GM08714 (cell line): Measurements from ENCODE around the gene IER3IP1.

Source experiments
- H3K4me3 ChIP-seq: fragments of 200-500 bp; sonication (Bioruptor generic); 2 replicates; pipeline ENCODE4 v1.5.1; 2014; ENCODE audit warnings: mild to moderate bottlenecking, low read length, inconsistent platforms
- ZNF274 ChIP-seq: IDR thresholded peaks from 2 replicates; pipeline ENCODE4 v1.6.1; 2012; ENCODE audit warnings: mild to moderate bottlenecking, low read depth, low read length

IER3IP1 gene

DNA sequence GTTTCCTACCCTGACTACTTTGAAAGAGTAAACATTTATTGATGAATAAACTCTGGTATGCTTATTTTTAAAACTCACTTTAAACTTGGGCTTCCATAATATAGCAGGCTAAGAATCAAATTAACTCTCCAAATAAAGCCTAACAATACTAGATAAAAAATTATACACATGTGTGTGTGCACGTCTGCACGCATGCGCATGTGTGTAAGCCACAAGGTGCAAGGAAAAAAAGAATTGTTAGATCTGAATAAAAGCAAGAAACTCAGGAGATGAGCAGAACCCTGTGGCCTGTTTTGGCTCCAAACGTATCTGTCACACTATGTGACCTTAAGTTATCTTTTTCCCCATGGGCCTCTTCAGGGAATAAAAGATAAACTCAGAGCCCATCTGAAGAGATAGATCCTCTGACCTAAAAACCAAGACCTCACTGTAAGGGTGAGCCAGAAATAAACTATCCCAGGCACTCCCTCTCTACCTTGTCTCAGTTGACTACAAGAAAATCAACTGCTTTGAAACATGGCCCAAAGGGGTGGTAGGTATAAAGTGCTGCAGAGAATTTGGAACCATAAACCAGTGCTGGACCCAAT is 32.2 kb downstream of the IER3IP1 start:
- TF ChIP-seq ZNF274: no peak
- no peak overlapping the region for H3K4me3 ChIP-seq

DNA sequence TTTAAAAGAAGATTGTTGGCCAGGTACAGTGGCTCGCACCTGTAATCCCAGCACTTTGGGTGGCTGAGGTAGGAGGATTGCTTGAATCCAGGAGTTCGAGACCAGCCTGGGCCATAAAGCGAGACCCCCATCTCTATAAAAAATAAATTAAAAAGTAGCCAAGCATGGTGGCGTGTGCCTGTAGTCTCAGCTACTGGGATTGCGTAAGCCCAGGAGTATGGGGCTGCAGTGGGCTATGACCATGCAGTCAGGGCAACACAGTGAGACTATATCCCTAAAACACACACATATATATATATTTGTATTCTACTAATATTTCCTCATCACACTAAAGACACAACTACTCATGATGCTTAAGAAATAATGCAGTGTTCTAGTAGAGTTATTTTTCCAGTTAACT is 33.0 kb downstream of the IER3IP1 start:
- no peak for TF ChIP-seq ZNF274
- H3K4me3 ChIP-seq: no peak overlapping the region

DNA sequence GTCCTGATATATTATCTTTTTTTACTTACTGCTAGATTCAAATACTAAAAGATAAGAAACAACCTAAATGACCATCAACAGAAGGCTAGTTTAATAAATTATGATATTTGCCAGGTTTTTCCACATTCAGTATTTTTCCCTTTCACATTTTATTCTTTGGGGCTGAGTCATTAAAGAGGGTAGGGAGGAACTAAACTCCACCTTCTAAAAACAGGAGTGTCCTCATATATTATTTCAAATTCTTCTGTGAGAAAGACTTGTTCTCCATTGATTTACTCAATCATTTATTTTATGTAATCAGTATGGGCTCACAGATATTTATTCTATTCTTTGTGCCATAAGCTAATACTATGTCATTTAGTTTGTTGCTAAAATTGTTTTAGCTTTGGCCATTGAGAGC is 34.9 kb downstream of the IER3IP1 start:
- H3K4me3 ChIP-seq: no peak overlapping the region
- TF ChIP-seq ZNF274: no peak

DNA sequence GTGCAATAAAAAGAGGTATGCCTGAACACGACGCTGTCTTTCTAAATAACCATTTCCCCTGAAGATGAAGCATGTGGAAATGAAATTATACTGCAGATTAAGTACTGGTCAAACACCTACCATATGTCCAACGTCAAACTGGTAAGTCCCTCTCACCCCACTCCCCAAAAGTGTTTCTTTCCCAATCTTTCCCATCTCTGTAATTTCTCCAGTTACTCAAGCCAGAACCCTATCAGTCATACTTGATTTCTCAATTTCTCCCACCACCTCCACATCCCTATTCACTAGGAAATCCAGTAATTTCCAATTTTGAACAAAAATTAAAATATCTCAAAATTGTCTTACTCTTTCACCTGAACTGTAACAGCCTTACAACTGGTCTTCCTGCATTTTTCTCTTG is 55.0 kb downstream of the IER3IP1 start:
- no peak overlapping the region for H3K4me3 ChIP-seq
- TF ChIP-seq ZNF274: no peak

DNA sequence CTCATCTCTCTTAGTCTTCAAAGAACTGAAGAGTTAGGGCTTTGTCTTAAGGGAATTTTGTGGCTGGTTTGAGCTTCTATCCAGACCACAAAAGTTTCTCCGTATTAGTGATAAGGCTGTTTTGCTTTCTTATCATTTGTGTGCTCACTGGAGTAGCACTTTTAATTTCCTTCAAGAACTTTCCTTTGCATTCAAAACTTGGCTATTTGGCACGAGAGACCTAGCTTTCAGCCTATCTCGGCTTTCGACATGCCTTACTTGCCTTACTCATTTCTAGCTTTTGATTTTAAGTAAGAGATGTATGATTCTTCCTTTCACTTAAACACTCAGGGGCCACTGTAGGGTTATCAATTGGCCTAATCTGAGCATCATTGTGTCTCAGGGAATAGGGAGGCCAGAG is 55.7 kb downstream of the IER3IP1 start:
- no peak for TF ChIP-seq ZNF274

DNA sequence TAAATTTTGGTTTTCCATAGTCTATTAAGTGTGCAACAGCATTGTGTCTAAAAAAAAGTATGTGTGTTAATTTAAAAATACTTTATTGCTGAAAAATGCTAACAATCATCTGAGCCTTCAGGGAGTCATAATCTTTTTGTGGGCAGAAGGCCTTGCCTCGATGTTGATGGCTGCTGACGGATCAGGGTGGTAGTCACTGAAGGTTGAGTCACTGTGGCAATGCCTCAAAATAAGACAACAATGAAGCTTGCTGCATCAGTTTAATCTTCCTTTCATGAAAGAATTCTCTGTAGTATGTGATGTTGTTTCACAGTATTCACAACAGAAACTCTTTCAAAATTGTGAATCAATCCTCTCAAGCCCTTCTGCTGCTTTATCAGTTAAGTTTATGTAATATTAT is 57.2 kb downstream of the IER3IP1 start:
- no peak overlapping the region for H3K4me3 ChIP-seq
- no peak for TF ChIP-seq ZNF274

More for the DNA sequence above, 55.7 kb downstream of the IER3IP1 start:
- no peak overlapping the region for H3K4me3 ChIP-seq

DNA sequence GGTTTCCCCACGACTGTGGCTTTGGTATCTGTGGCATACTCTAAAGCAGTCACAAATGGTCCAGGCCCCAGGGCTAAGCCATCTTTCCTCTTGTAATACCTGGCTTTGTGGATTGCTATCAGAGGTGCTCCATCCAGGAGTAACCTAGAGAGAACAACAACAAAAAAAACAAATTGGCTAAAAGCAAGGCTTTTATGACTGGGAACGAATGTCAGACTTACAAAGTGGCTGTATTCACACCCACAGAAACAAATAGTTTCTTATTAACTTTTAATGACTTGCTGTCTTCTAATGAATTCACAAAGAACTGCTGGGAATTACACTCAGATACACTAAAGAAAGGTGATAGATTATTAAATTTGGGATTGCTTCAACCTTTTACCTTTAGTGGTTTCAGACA is 61.0 kb downstream of the IER3IP1 start:
- H3K4me3 ChIP-seq: no peak overlapping the region
- TF ChIP-seq ZNF274: no peak

DNA sequence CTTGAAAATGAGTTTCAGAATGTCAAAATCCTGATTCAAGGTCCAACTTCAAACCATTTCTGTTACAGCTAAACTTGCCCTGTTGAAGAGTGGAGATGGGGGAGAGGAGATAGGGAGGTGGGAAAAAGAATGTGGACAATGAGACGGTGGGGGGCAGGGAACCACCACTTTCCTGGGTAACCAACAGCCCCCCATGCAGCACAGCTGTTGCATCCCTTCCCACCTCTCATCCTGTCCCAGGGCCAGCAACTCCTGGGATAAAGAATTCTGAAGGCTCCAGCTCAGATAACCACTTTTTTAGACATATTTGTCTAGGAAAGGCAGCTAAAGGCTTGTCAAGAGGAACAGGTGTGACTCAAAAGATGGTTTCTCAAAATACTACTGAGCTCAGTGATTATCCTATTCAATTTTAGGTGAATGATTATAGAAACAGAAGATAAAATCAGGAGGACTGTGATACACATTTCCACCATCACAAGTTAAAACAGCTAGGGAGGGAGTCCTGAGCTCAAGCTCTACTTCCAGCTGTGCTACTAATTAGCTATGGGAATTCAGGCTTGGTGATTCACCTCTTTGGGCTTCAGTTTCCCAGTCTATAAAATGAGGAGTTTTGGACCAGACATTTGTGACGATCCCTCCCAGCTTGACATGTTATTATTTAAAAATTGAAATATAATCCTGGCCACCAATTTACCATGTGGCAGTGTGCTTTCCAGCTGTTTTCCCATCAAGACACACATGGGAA is 62.2 kb downstream of the IER3IP1 start:
- no peak for TF ChIP-seq ZNF274
- no peak overlapping the region for H3K4me3 ChIP-seq

DNA sequence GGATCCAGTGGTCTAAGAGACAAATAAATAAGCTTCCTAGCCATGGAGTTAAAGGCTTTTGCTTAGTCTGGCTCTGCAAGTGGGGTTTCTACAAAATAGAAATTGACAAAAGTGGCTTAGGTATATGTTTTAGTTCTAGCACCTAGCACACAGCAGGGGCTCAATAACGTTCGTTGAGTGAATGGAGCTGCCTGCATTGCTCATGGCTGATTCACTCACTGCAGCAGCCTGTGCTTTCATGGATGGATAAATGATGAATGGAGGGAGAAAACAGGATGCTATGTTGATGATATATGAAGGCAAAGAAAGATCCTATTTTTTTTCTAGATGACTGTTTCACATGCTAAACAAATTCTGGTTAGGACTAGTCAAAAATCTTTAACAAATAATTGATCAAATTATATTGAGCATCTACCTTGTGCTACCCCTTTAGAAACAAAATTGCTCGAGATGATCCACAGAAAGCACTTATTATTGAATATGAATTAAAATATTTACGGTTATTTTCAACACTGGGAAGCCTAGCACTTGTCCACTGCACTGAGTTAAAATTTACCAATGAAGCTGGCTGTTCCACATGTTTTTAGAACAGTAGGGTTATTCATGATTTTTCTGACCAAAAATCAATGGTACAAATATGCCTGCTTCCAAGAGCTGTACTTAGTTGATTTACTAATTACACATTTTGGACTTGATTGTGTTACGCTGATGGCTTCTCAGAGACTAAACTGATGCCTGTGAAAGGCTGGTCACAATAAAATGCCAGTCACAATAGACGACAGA is 65.5 kb downstream of the IER3IP1 start:
- TF ChIP-seq ZNF274: no peak
- H3K4me3 ChIP-seq: no peak overlapping the region

DNA sequence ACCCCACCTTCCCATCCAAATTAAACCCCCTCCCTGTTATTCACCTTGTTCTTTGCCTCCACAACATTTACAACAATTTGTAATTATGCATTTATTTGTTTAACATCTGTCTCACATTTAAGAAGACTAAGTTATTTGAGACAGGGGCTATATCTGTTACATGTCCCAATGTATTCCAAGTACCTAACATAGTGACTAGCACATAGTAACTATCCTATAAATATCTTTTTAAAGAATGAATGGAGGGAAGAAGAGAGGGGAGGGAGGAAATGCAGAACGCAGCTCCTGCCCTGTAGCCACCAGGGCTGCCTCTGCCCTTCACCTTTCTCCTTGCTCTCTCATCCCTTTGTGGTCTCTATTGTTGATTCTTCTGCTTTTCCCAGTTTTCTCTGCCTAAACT is 66.4 kb downstream of the IER3IP1 start:
- TF ChIP-seq ZNF274: no peak

DNA sequence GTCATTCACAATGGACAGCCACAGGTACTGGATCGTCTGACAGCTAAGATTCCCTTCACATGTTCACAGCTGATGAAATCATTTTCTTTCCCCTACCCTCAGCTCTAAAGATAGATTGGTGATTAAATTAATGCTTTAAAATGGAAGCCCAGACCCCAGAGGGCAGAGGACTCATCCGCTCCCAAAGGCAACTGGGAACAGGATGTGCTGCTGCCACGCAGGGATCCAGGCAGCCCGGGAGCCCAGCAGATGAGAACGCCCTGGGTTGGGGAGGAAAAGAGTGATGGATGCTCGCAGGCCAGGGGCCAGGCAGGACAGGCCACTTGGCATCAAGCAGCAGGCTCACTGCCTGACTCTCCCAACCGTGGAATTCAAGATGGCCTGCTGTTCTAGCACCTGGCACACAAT is 67.2 kb downstream of the IER3IP1 start:
- TF ChIP-seq ZNF274: no peak
- H3K4me3 ChIP-seq: no peak overlapping the region

More for the DNA sequence above, 66.4 kb downstream of the IER3IP1 start:
- no peak overlapping the region for H3K4me3 ChIP-seq

DNA sequence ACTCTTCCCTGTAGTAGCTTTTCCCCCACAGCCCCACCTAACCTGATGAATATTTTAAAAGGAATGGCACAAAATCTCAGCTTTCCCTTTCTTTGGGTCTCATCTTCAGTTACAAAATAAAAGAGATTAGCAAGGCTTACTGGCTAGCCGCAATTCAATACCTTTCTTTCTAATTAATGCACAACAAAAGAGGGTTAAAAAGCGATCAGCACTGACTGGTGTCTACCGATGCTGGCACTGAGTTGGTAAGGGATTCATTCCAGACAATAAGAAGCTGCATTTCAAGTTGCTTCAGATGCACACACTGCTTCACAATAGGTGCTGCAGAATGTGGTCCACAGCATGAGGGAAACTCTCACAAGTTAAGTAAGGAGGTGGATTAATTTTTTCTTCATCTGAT is 67.8 kb downstream of the IER3IP1 start:
- H3K4me3 ChIP-seq: no peak overlapping the region
- TF ChIP-seq ZNF274: no peak
